Adipocyte (in vitro differentiated cells): ENCODE results near the gene EEF1AKMT2.
A peak's percentile ranks its signal among the peaks of the same experiment; 100 is the strongest.

Experiments used
- DNase-seq: peaks from one replicate; pipeline ENCODE4 v3.0.0-alpha.2; 2015; ENCODE audit warnings: low read depth
- H3K27me3 ChIP-seq: replicated peaks from 2 replicates; pipeline ENCODE4 v1.7.0; 2013; ENCODE audit warnings: mild to moderate bottlenecking, low read length, moderate library complexity; ENCODE audit not compliant: control insufficient read depth, insufficient read depth
- H3K36me3 ChIP-seq: 2 replicates; pipeline ENCODE4 v1.7.0; 2013; ENCODE audit warnings: low read length, mild to moderate bottlenecking, moderate library complexity; ENCODE audit not compliant: control insufficient read depth, insufficient read depth, severe bottlenecking
- H3K4me1 ChIP-seq: 2 replicates; pipeline ENCODE4 v1.7.0; 2013; ENCODE audit warnings: mild to moderate bottlenecking, low read length, moderate library complexity; ENCODE audit not compliant: control insufficient read depth, insufficient read depth
- H3K4me3 ChIP-seq: 2 replicates; pipeline ENCODE4 v1.7.0; 2013; ENCODE audit warnings: mild to moderate bottlenecking, low read length, moderate library complexity
- H3K9ac ChIP-seq: 2 replicates; pipeline ENCODE4 v1.7.0; 2013; ENCODE audit warnings: mild to moderate bottlenecking, low read length, moderate library complexity
- H3K9me3 ChIP-seq: 2 replicates; pipeline ENCODE4 v1.7.0; 2013; ENCODE audit warnings: mild to moderate bottlenecking, low read length, moderate library complexity; ENCODE audit not compliant: control insufficient read depth

Gene EEF1AKMT2

DNA sequence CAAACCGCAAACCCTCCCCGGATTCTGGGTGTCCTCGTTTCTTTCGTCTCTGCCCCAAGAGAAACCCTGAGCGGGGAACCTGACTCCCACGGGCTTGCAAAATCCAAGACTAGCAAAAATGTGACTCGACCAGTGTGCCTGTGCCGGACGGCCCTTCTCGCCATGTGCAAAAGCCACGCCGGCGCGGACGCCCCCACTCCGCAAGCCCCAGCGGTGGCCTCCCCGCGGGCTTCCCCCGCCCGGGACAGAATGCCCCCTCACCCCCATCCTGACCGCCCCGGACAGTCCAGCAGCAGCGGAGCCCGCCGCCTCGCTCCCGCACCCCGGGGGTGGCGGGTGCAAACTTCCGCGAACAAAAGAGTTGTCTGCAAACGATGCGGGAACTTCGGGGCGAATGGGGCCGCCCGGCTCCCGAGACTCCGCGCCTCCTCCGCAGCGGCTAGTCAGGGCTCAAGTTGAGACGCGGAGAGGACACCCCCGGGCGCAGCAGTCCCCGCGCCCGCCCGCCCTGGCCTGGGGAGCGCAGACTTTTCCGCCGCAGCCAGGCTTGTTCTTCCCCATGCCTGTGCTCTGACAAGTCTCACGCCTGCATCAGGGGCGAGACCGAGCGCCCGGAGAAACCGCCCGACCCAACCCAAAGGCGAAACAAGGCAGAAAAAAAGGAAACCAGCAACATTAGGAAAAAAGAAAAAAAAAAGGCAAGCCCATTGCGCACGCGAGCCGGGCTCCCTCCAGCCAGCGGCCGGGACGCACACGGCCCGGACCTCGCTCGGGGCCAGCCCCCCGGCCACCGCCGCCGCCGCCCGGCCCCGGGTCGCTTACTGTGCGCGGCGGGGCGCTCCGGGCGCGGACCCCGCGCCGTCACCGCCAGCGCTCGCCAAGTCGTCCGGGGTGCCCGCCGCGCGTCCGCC is 48.2 kb downstream of the EEF1AKMT2 start:
- peak; percentile 75 for DNase-seq
- H3K36me3 ChIP-seq: no peaks in the 10 kb centered on the region
- H3K9ac ChIP-seq: peak overlapping the region; percentile 88
- H3K4me3 ChIP-seq: peak overlapping the region; percentile 86
- H3K4me1 ChIP-seq: peaks cover 59% of the 10 kb centered on the region
- no peaks in the 10 kb centered on the region for H3K27me3 ChIP-seq
- H3K9me3 ChIP-seq: no peaks in the 10 kb centered on the region

GRCh38 chr10:124742413-124743190 is 49.1 kb downstream of the EEF1AKMT2 start:
- DNase-seq: peak; percentile 56
- H3K9me3 ChIP-seq: no peaks in the 10 kb centered on the region
- H3K36me3 ChIP-seq: no peaks in the 10 kb centered on the region
- no peaks in the 10 kb centered on the region for H3K27me3 ChIP-seq
- peaks cover 66% of the 10 kb centered on the region for H3K4me1 ChIP-seq
- peak overlapping the region; percentile 86 for H3K4me3 ChIP-seq
- H3K9ac ChIP-seq: peak overlapping the region; percentile 88

DNA sequence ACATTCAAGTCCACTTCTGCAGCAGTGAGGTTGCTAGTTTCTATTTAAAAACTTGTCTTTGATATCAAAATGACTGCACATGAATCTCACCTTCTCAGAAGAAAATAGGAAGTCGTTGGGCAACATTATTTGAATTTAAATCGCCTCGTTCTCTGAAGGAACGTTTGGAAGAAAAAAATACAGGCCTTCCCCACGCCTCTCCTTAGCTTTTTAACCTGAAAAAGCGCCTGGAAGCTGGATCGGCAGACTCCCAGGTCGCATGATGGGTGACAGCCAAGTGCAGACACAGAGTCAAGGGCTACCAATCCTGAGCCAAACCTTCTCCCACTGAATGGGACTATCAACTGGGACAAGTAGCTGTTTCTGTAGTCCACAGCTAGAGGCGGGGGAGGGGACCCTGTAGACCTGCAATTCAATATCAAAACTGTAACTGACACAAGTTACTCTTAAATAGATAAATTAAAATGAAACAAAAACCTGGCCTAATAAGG is 49.7 kb downstream of the EEF1AKMT2 start:
- Histone ChIP-seq H3K27me3 (no peaks in the 10 kb centered on the region), H3K9me3 (no peaks in the 10 kb centered on the region), H3K9ac (peak overlapping the region; percentile 88), H3K4me1 (peaks cover 73% of the 10 kb centered on the region), H3K36me3 (no peaks in the 10 kb centered on the region), H3K4me3 (peak overlapping the region; percentile 86)
- DNase-seq: no peak

- peak overlapping the region; percentile 86 for H3K4me3 ChIP-seq
- no peaks in the 10 kb centered on the region for H3K9me3 ChIP-seq
- peak overlapping the region; percentile 88 for H3K9ac ChIP-seq
- peaks cover 78% of the 10 kb centered on the region for H3K4me1 ChIP-seq
- no peaks in the 10 kb centered on the region for H3K36me3 ChIP-seq
- no peaks in the 10 kb centered on the region for H3K27me3 ChIP-seq
- DNase-seq: peak; percentile 92
These were observed 50.3 kb downstream of the EEF1AKMT2 start for GRCh38 chr10:124741281-124741921.

- peaks cover 81% of the 10 kb centered on the region for H3K4me1 ChIP-seq
These were observed 51.1 kb downstream of the EEF1AKMT2 start for GRCh38 chr10:124740369-124741280.

GRCh38 chr10:124739986-124740368 is 51.7 kb downstream of the EEF1AKMT2 start:
- no peak for DNase-seq
- Histone ChIP-seq H3K36me3 (no peaks in the 10 kb centered on the region), H3K9me3 (no peaks in the 10 kb centered on the region), H3K4me3 (peak overlapping the region; percentile 70), H3K27me3 (no peaks in the 10 kb centered on the region), H3K9ac (peak overlapping the region; percentile 83), H3K4me1 (peaks cover 81% of the 10 kb centered on the region)

More at GRCh38 chr10:124740369-124741280, 51.1 kb downstream of the EEF1AKMT2 start:
- Histone ChIP-seq H3K9ac (peak overlapping the region; percentile 83), H3K27me3 (no peaks in the 10 kb centered on the region), H3K4me3 (peak overlapping the region; percentile 70), H3K36me3 (no peaks in the 10 kb centered on the region), H3K9me3 (no peaks in the 10 kb centered on the region)
- peak; percentile 45 for DNase-seq

DNA sequence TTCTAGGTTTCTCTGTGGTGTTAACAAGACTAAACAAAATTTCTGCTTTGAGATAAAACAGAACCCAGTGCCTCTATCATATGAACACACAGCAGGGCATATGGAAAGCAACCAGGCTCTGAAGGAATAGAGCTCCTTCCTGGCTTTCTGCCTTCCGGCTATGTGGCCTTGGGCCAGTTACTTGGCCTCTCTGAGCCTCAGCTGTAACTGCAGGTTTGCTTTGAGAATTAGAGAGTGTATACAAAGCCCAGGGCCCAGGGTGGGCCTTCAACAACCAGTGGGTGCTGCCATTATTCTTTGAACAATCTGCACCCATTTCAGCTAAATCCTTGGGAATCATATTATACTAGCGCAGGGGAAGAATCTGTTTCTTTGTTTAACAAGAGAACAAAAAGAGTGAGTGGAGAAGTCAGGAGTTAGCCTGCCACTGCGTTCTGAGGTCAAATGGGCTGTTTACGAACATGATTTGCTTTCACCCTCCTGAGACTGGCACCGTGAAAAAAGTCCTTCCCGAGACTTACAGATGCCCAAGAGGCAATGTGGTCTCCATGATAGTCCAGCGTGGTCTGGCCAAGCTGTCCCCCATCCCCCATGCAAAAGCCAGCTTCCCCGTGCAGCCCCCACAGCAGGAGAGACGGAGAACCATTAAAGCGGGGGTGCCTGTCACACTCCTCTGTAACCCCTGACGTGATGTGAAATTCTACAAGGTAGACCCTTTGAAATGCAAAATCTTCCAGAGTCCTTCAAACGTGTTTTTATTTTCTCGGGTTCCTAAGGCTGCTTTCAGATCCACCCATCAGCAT is 52.4 kb downstream of the EEF1AKMT2 start:
- Histone ChIP-seq H3K4me3 (peak overlapping the region; percentile 70), H3K4me1 (peaks cover 77% of the 10 kb centered on the region)

GRCh38 chr10:124738441-124738840 is 53.2 kb downstream of the EEF1AKMT2 start:
- Histone ChIP-seq H3K27me3 (no peaks in the 10 kb centered on the region), H3K9ac (peak overlapping the region; percentile 40), H3K36me3 (no peaks in the 10 kb centered on the region), H3K9me3 (no peaks in the 10 kb centered on the region), H3K4me3 (no peak overlapping the region), H3K4me1 (peaks cover 86% of the 10 kb centered on the region)
- DNase-seq: no peak

More for the DNA sequence above, 52.4 kb downstream of the EEF1AKMT2 start:
- Histone ChIP-seq H3K36me3 (no peaks in the 10 kb centered on the region), H3K9ac (peak overlapping the region; percentile 83), H3K27me3 (no peaks in the 10 kb centered on the region), H3K9me3 (no peaks in the 10 kb centered on the region)
- DNase-seq: no peak

DNA sequence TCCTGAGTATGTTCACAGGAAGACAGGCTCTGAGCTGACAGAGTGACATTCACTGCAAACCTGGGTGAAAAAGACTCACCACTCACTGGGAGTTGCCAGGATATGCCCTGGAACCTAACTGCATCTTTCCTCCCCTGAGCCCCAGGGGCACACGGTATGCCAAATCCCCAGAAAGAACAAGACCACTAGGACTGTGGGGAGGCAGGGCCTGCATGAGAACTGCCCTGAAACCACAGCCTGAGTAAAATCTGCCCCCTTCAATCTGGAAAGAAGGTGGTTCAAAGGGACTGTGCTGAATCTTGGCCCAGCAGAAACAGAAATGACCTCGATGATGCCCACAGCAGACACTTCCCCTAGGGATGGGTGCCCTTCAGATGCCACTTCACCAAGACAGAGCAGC is 54.0 kb downstream of the EEF1AKMT2 start:
- no peaks in the 10 kb centered on the region for H3K27me3 ChIP-seq
- no peak overlapping the region for H3K4me3 ChIP-seq
- no peaks in the 10 kb centered on the region for H3K36me3 ChIP-seq
- peak overlapping the region; percentile 22 for H3K9ac ChIP-seq
- no peaks in the 10 kb centered on the region for H3K9me3 ChIP-seq
- no peak for DNase-seq
- peaks cover 93% of the 10 kb centered on the region for H3K4me1 ChIP-seq

- H3K36me3 ChIP-seq: no peaks in the 10 kb centered on the region
- DNase-seq: no peak
- H3K27me3 ChIP-seq: no peaks in the 10 kb centered on the region
- H3K9me3 ChIP-seq: no peaks in the 10 kb centered on the region
- H3K9ac ChIP-seq: peak overlapping the region; percentile 22
- no peak overlapping the region for H3K4me3 ChIP-seq
- H3K4me1 ChIP-seq: peaks cover 89% of the 10 kb centered on the region
These were observed 54.5 kb downstream of the EEF1AKMT2 start for GRCh38 chr10:124737221-124737620.
